ENCODE measurements around the gene GHR. TPM values are rescaled to one million over a fixed set of nuclear protein-coding genes. Genes with fewer than 3 reads are reported as not detected.

The GHR gene
- total RNA-seq, 1 experiment from 2014 or later, result not detected

GRCh38 chr5:42587096-42587723 lies 164.0 kb downstream of the GHR start:
- in situ Hi-C loops (cut with HindIII; ENCODE audit: low sequenced_read_pairs), result no loop called here
- DNase-seq (ENCODE audit: low spot score), result no peak

- in situ Hi-C loops (cut with HindIII; ENCODE audit: low sequenced_read_pairs), result no loop called here
- no peak for DNase-seq (ENCODE audit: low spot score)
Observed at GRCh38 chr5:42590566-42590965, 167.3 kb downstream of the GHR start.

GRCh38 chr5:42591015-42591414 lies 167.8 kb downstream of the GHR start:
- in situ Hi-C loops (cut with HindIII; ENCODE audit: low sequenced_read_pairs), result no loop called here
- no peak for DNase-seq (ENCODE audit: low spot score)

- in situ Hi-C loops (cut with HindIII; ENCODE audit: low sequenced_read_pairs), result no loop called here
- DNase-seq (ENCODE audit: low spot score), result no peak
Observed at GRCh38 chr5:42592401-42593140, 169.3 kb downstream of the GHR start.

- DNase-seq (ENCODE audit: low spot score), result no peak
- in situ Hi-C loops (cut with HindIII; ENCODE audit: low sequenced_read_pairs), result no loop called here
Observed at GRCh38 chr5:42593591-42593990, 170.4 kb downstream of the GHR start.

- in situ Hi-C loops (cut with HindIII; ENCODE audit: low sequenced_read_pairs), result no loop called here
- no peak for DNase-seq (ENCODE audit: low spot score)
Observed at GRCh38 chr5:42595597-42595996, 172.4 kb downstream of the GHR start.

GRCh38 chr5:42596817-42597216 lies 173.6 kb downstream of the GHR start:
- in situ Hi-C loops (cut with HindIII; ENCODE audit: low sequenced_read_pairs), result no loop called here
- DNase-seq (ENCODE audit: low spot score), result no peak

GRCh38 chr5:42597318-42597937 lies 174.2 kb downstream of the GHR start:
- DNase-seq (ENCODE audit: low spot score), result no peak
- in situ Hi-C loops (cut with HindIII; ENCODE audit: low sequenced_read_pairs), result no loop called here

GRCh38 chr5:42598311-42598710 lies 175.1 kb downstream of the GHR start:
- DNase-seq (ENCODE audit: low spot score), result no peak
- in situ Hi-C loops (cut with HindIII; ENCODE audit: low sequenced_read_pairs), result no loop called here

GRCh38 chr5:42599106-42599505 lies 175.9 kb downstream of the GHR start:
- DNase-seq (ENCODE audit: low spot score), result no peak
- in situ Hi-C loops (cut with HindIII; ENCODE audit: low sequenced_read_pairs), result no loop called here

GRCh38 chr5:42600441-42600840 lies 177.2 kb downstream of the GHR start:
- in situ Hi-C loops (cut with HindIII; ENCODE audit: low sequenced_read_pairs), result no loop called here
- DNase-seq (ENCODE audit: low spot score), result no peak

GRCh38 chr5:42604171-42604711 lies 181.0 kb downstream of the GHR start:
- DNase-seq (ENCODE audit: low spot score), result peak; percentile 6
- in situ Hi-C loops (cut with HindIII; ENCODE audit: low sequenced_read_pairs), result no loop called here

GRCh38 chr5:42605490-42605889 lies 182.3 kb downstream of the GHR start:
- in situ Hi-C loops (cut with HindIII; ENCODE audit: low sequenced_read_pairs), result no loop called here
- DNase-seq (ENCODE audit: low spot score), result no peak

GRCh38 chr5:42606464-42606869 lies 183.2 kb downstream of the GHR start:
- in situ Hi-C loops (cut with HindIII; ENCODE audit: low sequenced_read_pairs), result no loop called here
- no peak for DNase-seq (ENCODE audit: low spot score)

- DNase-seq (ENCODE audit: low spot score), result no peak
- in situ Hi-C loops (cut with HindIII; ENCODE audit: low sequenced_read_pairs), result no loop called here
Observed at GRCh38 chr5:42611437-42611836, 188.2 kb downstream of the GHR start.

GRCh38 chr5:42612750-42613366 lies 189.6 kb downstream of the GHR start:
- in situ Hi-C loops (cut with HindIII; ENCODE audit: low sequenced_read_pairs), result no loop called here
- DNase-seq (ENCODE audit: low spot score), result no peak

GRCh38 chr5:42614509-42614908 lies 191.3 kb downstream of the GHR start:
- in situ Hi-C loops (cut with HindIII; ENCODE audit: low sequenced_read_pairs), result no loop called here
- no peak for DNase-seq (ENCODE audit: low spot score)

GRCh38 chr5:42620579-42621216 lies 197.5 kb downstream of the GHR start:
- DNase-seq (ENCODE audit: low spot score), result no peak
- in situ Hi-C loops (cut with HindIII; ENCODE audit: low sequenced_read_pairs), result no loop called here

GRCh38 chr5:42621242-42621641 lies 198.0 kb downstream of the GHR start:
- in situ Hi-C loops (cut with HindIII; ENCODE audit: low sequenced_read_pairs), result no loop called here
- no peak for DNase-seq (ENCODE audit: low spot score)
